ENCODE measurements around the gene SH3RF1. TPM values are rescaled to one million over a fixed set of nuclear protein-coding genes. Genes with fewer than 3 reads are reported as not detected.

The SH3RF1 gene
- total RNA-seq, 3 donors from 2014 or later = 45.3 to 82.3 (median 65.5) TPM

DNA sequence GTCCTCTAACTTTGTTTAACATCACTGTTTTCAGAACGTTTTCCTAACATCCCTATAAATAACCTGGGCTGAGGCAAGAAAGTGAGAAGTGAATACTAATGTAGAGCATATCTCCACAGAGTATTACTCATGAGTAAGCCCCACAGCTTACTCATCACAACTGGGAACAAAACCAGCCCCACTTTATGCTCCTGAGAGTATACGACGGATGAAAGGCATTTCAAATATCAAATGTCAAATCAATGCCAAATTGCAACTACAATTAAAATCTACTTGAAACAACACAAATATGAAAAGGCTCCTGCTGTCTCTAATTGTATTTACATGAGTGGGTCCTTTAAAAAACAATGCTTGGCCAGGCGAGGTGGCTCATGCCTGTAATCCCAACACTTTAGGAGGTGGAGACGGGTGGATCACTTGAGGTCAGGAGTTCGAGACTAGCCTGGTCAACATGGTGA lies 41.2 kb downstream of the SH3RF1 start:
- Histone ChIP-seq H3K36me3 (ENCODE audit: low read depth) (no peaks in the 10 kb centered on the region), H3K4me1 (ENCODE audit: low read depth) (no peaks in the 10 kb centered on the region), H3K9me3 (no peaks in the 10 kb centered on the region), H3K4me3 (no peak overlapping the region)
- intact Hi-C loops (cut with DNase I, micrococcal nuclease) = no loop called here
- ATAC-seq (peak; percentile 60), DNase-seq (no peak)
- TF ChIP-seq CTCF (IDR thresholded peaks at IDR 0.05) = no peak

- no peak for ATAC-seq
- TF ChIP-seq CTCF (IDR thresholded peaks at IDR 0.05) = no peak
- Histone ChIP-seq H3K36me3 (ENCODE audit: low read depth) (no peaks in the 10 kb centered on the region), H3K9me3 (no peaks in the 10 kb centered on the region), H3K4me1 (ENCODE audit: low read depth) (peaks cover 12% of the 10 kb centered on the region), H3K4me3 (no peak overlapping the region)
- DNase-seq = no peak
- intact Hi-C loops (cut with DNase I, micrococcal nuclease) = no loop called here
Measured at GRCh38 chr4:169228076-169228475, 42.7 kb downstream of the SH3RF1 start.

- Histone ChIP-seq H3K4me1 (ENCODE audit: low read depth) (peaks cover 22% of the 10 kb centered on the region), H3K36me3 (ENCODE audit: low read depth) (no peaks in the 10 kb centered on the region), H3K9me3 (no peaks in the 10 kb centered on the region), H3K4me3 (no peak overlapping the region)
- no peak for DNase-seq
- intact Hi-C loops (cut with DNase I, micrococcal nuclease) = no loop called here
- ATAC-seq = no peak
- TF ChIP-seq CTCF (IDR thresholded peaks at IDR 0.05) = no peak
Measured at GRCh38 chr4:169226565-169226964, 44.2 kb downstream of the SH3RF1 start.

- no peak for DNase-seq
- intact Hi-C loops (cut with DNase I, micrococcal nuclease) = no loop called here
- H3K36me3 ChIP-seq (ENCODE audit: low read depth) = no peaks in the 10 kb centered on the region
- H3K9me3 ChIP-seq = no peaks in the 10 kb centered on the region
- H3K4me3 ChIP-seq = no peak overlapping the region
- ATAC-seq = no peak
- peaks cover 24% of the 10 kb centered on the region for H3K4me1 ChIP-seq (ENCODE audit: low read depth)
- TF ChIP-seq CTCF (IDR thresholded peaks at IDR 0.05) = no peak
Measured at GRCh38 chr4:169225812-169226211, 44.9 kb downstream of the SH3RF1 start.

GRCh38 chr4:169225058-169225751 lies 45.6 kb downstream of the SH3RF1 start:
- Histone ChIP-seq H3K36me3 (ENCODE audit: low read depth) (no peaks in the 10 kb centered on the region), H3K4me1 (ENCODE audit: low read depth) (peaks cover 27% of the 10 kb centered on the region), H3K9me3 (no peaks in the 10 kb centered on the region), H3K4me3 (no peak overlapping the region)
- ATAC-seq (peak; percentile 79), DNase-seq (no peak)
- no peak for TF ChIP-seq CTCF (IDR thresholded peaks at IDR 0.05)
- intact Hi-C loops (cut with DNase I, micrococcal nuclease) = no loop called here
